ENCODE data around the gene ECT2L. TPM values are rescaled to one million over a fixed set of nuclear protein-coding genes. Genes with fewer than 3 reads are reported as not detected.
"Not testable (repeated sequence)": the region's sequence is repeated elsewhere in the genome, so short reads cannot be mapped to it uniquely, and the experiment has no call there.

Gene ECT2L
- total RNA-seq, 1 experiment from 2014 or later: not detected

DNA sequence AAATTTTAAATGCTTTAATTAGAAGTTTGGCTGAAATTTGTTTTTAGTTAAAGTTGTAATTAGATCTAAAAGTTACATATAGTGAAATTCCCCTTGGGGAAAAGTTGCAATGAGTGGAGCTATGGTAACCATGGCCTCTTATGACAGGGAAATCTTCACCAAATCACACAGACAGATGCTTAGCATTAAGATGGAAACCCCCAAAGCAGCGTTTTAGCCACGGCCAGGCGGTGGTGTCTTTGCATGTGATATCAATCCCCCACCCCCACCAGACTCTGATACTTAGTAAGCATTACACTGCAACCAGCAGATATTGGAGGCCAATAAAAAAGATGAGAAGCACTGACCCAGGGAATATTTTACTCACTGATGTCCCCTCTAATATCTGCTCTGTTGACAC, 116.4 kb downstream of the ECT2L start:
- Histone ChIP-seq H3K4me3 (ENCODE audit: low read length) (no peak overlapping the region), H3K4me2 (ENCODE audit: low read depth, low read length, poor library complexity, severe bottlenecking) (no peak overlapping the region), H3K27ac (ENCODE audit: low read length) (no peak overlapping the region), H3K36me3 (ENCODE audit: insufficient read depth, low read length) (peaks cover 61% of the 10 kb centered on the region), H3K4me1 (ENCODE audit: low read length) (peaks cover 10% of the 10 kb centered on the region), H3K9me2 (replicated peaks; ENCODE audit: insufficient read depth, low read length) (no peaks in the 10 kb centered on the region), H2AFZ (ENCODE audit: low read length) (no peak overlapping the region), H3K27me3 (ENCODE audit: low read length) (no peaks in the 10 kb centered on the region), H3K79me2 (ENCODE audit: low read length) (no peaks in the 10 kb centered on the region), H3K9ac (ENCODE audit: low read length) (no peak overlapping the region), H4K20me1 (ENCODE audit: insufficient read depth, low read depth, low read length) (no peaks in the 10 kb centered on the region), H3K9me3 (ENCODE audit: low read length) (no peaks in the 10 kb centered on the region)
- no peak for DNase-seq

DNA sequence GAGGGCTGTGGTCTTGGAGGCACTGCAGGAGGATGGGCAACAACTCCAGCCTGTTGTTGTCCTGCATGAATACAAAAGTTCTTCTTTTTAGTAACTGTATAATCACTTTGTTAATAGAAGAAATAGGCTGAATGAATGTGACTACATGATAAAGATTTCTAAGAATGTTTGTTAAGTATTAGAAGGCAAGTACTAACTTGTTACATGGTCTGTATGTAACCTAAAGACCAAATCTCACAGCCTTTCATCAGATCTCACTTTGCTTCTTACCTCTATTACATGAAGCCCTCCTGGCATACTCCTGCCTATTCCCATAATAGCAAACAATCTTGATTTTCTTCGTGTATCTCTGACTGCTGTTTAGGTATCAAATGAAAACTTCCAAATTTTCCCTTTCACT, 118.8 kb downstream of the ECT2L start:
- no peak overlapping the region for H3K4me3 ChIP-seq (ENCODE audit: low read length)

DNA sequence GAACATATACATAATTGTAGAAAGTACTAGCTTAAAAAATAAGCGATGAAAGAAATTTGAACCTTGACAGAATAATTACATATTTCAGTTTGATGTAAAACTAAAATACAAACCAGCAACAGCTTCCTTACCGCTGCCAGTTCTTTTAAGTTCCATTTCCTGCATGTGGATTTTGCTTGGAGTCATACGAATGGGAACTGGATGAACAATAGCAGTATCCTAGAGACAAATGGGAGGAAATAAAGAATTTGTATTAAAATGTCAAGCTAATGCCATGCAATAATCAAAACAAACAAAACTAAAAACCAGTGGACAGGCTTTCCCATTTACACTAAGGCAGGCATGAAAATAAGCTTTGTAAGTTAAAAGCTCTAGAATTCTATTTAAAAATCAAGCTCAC, 125.0 kb downstream of the ECT2L start:
- Histone ChIP-seq H3K4me1 (ENCODE audit: low read length) (peaks cover 5% of the 10 kb centered on the region), H4K20me1 (ENCODE audit: insufficient read depth, low read depth, low read length) (no peaks in the 10 kb centered on the region), H2AFZ (ENCODE audit: low read length) (no peak overlapping the region), H3K4me2 (ENCODE audit: low read depth, low read length, poor library complexity, severe bottlenecking) (no peak overlapping the region), H3K36me3 (ENCODE audit: insufficient read depth, low read length) (peaks cover 23% of the 10 kb centered on the region; the same call in 1 of the 2 replicates), H3K27ac (ENCODE audit: low read length) (no peak overlapping the region), H3K9me2 (replicated peaks; ENCODE audit: insufficient read depth, low read length) (no peaks in the 10 kb centered on the region), H3K9me3 (ENCODE audit: low read length) (no peaks in the 10 kb centered on the region), H3K79me2 (ENCODE audit: low read length) (peaks cover 24% of the 10 kb centered on the region), H3K27me3 (ENCODE audit: low read length) (no peaks in the 10 kb centered on the region), H3K4me3 (ENCODE audit: low read length) (no peak overlapping the region), H3K9ac (ENCODE audit: low read length) (no peak overlapping the region)
- DNase-seq: no peak

More for the DNA sequence above, 118.8 kb downstream of the ECT2L start:
- Histone ChIP-seq H3K9me3 (ENCODE audit: low read length) (no peaks in the 10 kb centered on the region), H3K27ac (ENCODE audit: low read length) (no peak overlapping the region), H3K79me2 (ENCODE audit: low read length) (0 out of 2 replicates have a peak, but pooled peaks cover 6% of the 10 kb centered on the region), H3K4me2 (ENCODE audit: low read depth, low read length, poor library complexity, severe bottlenecking) (no peak overlapping the region), H3K27me3 (ENCODE audit: low read length) (no peaks in the 10 kb centered on the region), H4K20me1 (ENCODE audit: insufficient read depth, low read depth, low read length) (no peaks in the 10 kb centered on the region), H3K36me3 (ENCODE audit: insufficient read depth, low read length) (peaks cover 61% of the 10 kb centered on the region), H3K4me1 (ENCODE audit: low read length) (peaks cover 5% of the 10 kb centered on the region), H3K9me2 (replicated peaks; ENCODE audit: insufficient read depth, low read length) (no peaks in the 10 kb centered on the region), H3K9ac (ENCODE audit: low read length) (no peak overlapping the region), H2AFZ (ENCODE audit: low read length) (no peak overlapping the region)
- no peak for DNase-seq

DNA sequence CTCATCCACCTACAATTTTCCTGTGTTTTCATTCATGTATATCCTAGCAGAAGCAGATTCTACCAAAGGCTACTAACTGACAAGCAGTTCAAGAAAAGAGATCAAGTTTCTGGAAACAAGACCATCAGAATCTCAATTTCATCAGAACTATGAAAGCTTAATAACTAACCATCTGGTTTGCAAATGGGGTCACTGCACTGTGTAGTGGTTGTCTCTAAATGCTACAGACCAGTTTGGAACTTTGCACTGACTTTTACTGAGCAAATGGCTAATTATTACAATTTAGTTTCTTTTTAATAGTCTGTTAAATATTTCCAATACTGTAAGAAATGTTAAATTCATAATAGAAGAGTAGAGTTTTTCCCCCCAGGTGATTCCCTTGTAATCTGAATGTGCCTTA, 127.7 kb downstream of the ECT2L start:
- H2AFZ ChIP-seq (ENCODE audit: low read length): no peak overlapping the region
- H3K4me2 ChIP-seq (ENCODE audit: low read depth, low read length, poor library complexity, severe bottlenecking): no peak overlapping the region
- no peak overlapping the region for H3K4me3 ChIP-seq (ENCODE audit: low read length)
- H3K9me3 ChIP-seq (ENCODE audit: low read length): no peaks in the 10 kb centered on the region
- peaks cover 21% of the 10 kb centered on the region; the same call in 1 of the 2 replicates for H3K36me3 ChIP-seq (ENCODE audit: insufficient read depth, low read length)
- no peak overlapping the region for H3K9ac ChIP-seq (ENCODE audit: low read length)
- H3K9me2 ChIP-seq (replicated peaks; ENCODE audit: insufficient read depth, low read length): no peaks in the 10 kb centered on the region
- peaks cover 29% of the 10 kb centered on the region for H3K79me2 ChIP-seq (ENCODE audit: low read length)
- DNase-seq: no peak
- no peaks in the 10 kb centered on the region for H3K27me3 ChIP-seq (ENCODE audit: low read length)
- no peak overlapping the region for H3K27ac ChIP-seq (ENCODE audit: low read length)
- H4K20me1 ChIP-seq (ENCODE audit: insufficient read depth, low read depth, low read length): no peaks in the 10 kb centered on the region
- H3K4me1 ChIP-seq (ENCODE audit: low read length): peaks cover 5% of the 10 kb centered on the region

DNA sequence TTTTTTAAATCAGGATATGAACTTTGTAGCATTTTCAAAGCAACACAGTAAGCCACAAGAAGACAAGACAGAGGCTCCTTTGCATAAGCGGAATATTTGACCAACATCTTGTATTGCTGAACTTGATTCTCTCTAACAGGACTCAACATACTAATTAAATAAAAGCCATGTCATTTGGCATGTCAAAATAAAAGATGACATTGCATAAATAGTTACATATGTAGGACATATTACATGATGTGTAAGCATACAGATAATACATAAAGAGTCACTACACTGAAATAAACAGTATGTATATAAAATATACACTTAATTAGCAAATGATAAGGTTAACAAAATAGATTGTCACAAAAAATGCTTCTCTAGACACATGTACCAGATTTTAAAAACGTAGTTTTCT, 129.9 kb downstream of the ECT2L start:
- Histone ChIP-seq H3K4me3 (ENCODE audit: low read length) (no peak overlapping the region), H4K20me1 (ENCODE audit: insufficient read depth, low read depth, low read length) (no peaks in the 10 kb centered on the region), H3K36me3 (ENCODE audit: insufficient read depth, low read length) (peaks cover 18% of the 10 kb centered on the region; the same call in 1 of the 2 replicates), H3K9me3 (ENCODE audit: low read length) (no peaks in the 10 kb centered on the region), H2AFZ (ENCODE audit: low read length) (no peak overlapping the region), H3K9ac (ENCODE audit: low read length) (no peak overlapping the region), H3K27me3 (ENCODE audit: low read length) (no peaks in the 10 kb centered on the region), H3K4me2 (ENCODE audit: low read depth, low read length, poor library complexity, severe bottlenecking) (no peak overlapping the region), H3K79me2 (ENCODE audit: low read length) (peaks cover 23% of the 10 kb centered on the region), H3K27ac (ENCODE audit: low read length) (no peak overlapping the region), H3K9me2 (replicated peaks; ENCODE audit: insufficient read depth, low read length) (no peaks in the 10 kb centered on the region), H3K4me1 (ENCODE audit: low read length) (peaks cover 14% of the 10 kb centered on the region)
- no peak for DNase-seq

DNA sequence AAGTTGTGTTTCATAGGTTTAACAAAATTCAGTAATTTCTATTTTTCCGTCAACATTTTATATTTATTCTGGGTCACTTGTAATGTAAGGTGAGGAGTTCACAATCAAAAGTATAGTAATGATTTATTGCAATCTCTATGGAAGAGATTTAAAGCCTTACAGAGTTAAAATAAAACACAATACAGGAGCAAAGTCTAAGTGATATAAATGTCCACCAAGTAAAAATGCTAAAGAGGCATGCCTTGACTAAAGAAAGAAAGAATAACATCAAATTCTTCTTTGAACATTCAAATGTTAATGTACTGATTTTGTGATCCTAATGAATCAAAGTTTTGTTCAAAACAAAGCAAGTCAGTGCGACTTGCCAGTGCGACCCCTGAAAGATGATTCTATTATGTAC, 130.7 kb downstream of the ECT2L start:
- Histone ChIP-seq H3K4me2 (ENCODE audit: low read depth, low read length, poor library complexity, severe bottlenecking) (no peak overlapping the region), H3K27me3 (ENCODE audit: low read length) (no peaks in the 10 kb centered on the region)
- DNase-seq: no peak

DNA sequence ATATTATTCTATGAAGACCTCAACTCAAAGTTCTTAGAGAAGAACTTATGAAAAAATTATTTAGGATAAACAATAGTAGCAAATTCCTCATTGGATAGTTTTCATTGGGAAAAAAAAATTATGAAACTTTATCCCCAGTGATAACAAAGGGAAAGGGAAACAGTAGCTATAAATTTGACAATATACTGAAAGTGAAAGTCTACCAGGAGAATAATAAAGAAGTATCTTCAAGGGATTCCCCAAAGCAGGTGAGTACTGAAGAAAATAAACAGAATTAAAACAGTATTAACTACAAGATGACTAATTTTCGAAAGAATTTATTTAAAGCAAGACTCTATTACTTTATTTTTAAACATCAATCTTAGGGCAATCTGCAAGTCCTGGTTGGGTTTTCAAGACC, 135.8 kb downstream of the ECT2L start:
- H3K4me1 ChIP-seq (ENCODE audit: low read length): peaks cover 23% of the 10 kb centered on the region
- DNase-seq: no peak

More for the DNA sequence above, 130.7 kb downstream of the ECT2L start:
- Histone ChIP-seq H4K20me1 (ENCODE audit: insufficient read depth, low read depth, low read length) (no peaks in the 10 kb centered on the region), H3K27ac (ENCODE audit: low read length) (no peak overlapping the region), H3K9ac (ENCODE audit: low read length) (no peak overlapping the region), H3K36me3 (ENCODE audit: insufficient read depth, low read length) (peaks cover 18% of the 10 kb centered on the region; the same call in 1 of the 2 replicates), H3K9me3 (ENCODE audit: low read length) (no peaks in the 10 kb centered on the region), H3K9me2 (replicated peaks; ENCODE audit: insufficient read depth, low read length) (no peaks in the 10 kb centered on the region), H3K79me2 (ENCODE audit: low read length) (peaks cover 24% of the 10 kb centered on the region), H3K4me3 (ENCODE audit: low read length) (no peak overlapping the region), H2AFZ (ENCODE audit: low read length) (no peak overlapping the region), H3K4me1 (ENCODE audit: low read length) (peaks cover 19% of the 10 kb centered on the region)

DNA sequence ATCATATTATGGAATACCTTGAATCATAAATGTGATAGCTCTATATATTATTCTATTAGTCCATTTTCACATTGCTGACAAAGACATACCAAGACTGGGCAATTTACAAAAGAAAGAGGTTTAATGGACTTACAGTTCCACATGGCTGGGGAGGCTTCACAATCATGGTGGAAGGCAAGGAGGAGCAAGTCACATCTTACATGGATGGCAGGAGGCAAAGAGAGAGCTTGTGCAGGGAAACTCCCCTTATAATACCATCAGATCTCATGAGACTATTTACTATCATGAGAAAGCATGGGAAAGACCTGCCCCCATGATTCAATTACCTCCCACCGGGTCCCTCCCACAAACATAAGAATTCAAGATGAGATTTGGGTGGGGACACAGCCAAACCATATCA, 141.0 kb downstream of the ECT2L start:
- H4K20me1 ChIP-seq (ENCODE audit: insufficient read depth, low read depth, low read length); H3K27me3 ChIP-seq (ENCODE audit: low read length); H3K9me2 ChIP-seq (replicated peaks; ENCODE audit: insufficient read depth, low read length); H3K4me2 ChIP-seq (ENCODE audit: low read depth, low read length, poor library complexity, severe bottlenecking); H3K9me3 ChIP-seq (ENCODE audit: low read length); H3K9ac ChIP-seq (ENCODE audit: low read length); H3K4me1 ChIP-seq (ENCODE audit: low read length); H2AFZ ChIP-seq (ENCODE audit: low read length); DNase-seq; H3K4me3 ChIP-seq (ENCODE audit: low read length); H3K27ac ChIP-seq (ENCODE audit: low read length): not testable (repeated sequence)
- Histone ChIP-seq H3K79me2 (ENCODE audit: low read length) (peaks cover 50% of the 10 kb centered on the region), H3K36me3 (ENCODE audit: insufficient read depth, low read length) (peaks cover 46% of the 10 kb centered on the region)

More for the DNA sequence above, 135.8 kb downstream of the ECT2L start:
- no peaks in the 10 kb centered on the region for H3K9me2 ChIP-seq (replicated peaks; ENCODE audit: insufficient read depth, low read length)
- H3K9ac ChIP-seq (ENCODE audit: low read length): no peak overlapping the region
- H3K27ac ChIP-seq (ENCODE audit: low read length): no peak overlapping the region
- no peak overlapping the region for H3K4me3 ChIP-seq (ENCODE audit: low read length)
- H3K36me3 ChIP-seq (ENCODE audit: insufficient read depth, low read length): peaks cover 14% of the 10 kb centered on the region; the same call in 1 of the 2 replicates
- no peak overlapping the region for H3K4me2 ChIP-seq (ENCODE audit: low read depth, low read length, poor library complexity, severe bottlenecking)
- H3K9me3 ChIP-seq (ENCODE audit: low read length): no peaks in the 10 kb centered on the region
- H2AFZ ChIP-seq (ENCODE audit: low read length): no peak overlapping the region
- no peaks in the 10 kb centered on the region for H3K27me3 ChIP-seq (ENCODE audit: low read length)
- no peaks in the 10 kb centered on the region for H4K20me1 ChIP-seq (ENCODE audit: insufficient read depth, low read depth, low read length)
- peaks cover 26% of the 10 kb centered on the region for H3K79me2 ChIP-seq (ENCODE audit: low read length)
